GM12874 (cell line): ENCODE measurements around the gene NAXD.

ENCODE experiments used
- CTCF ChIP-seq: IDR thresholded peaks from 2 replicates; pipeline ENCODE4 v1.5.1; 2011; ENCODE audit warnings: low read depth, mild to moderate bottlenecking, control low read depth, low read length, moderate library complexity; ENCODE audit not compliant: insufficient read depth

Gene NAXD

GRCh38 chr13:110681868-110682550, 66.7 kb downstream of the NAXD start:
- TF ChIP-seq CTCF: no peak

- TF ChIP-seq CTCF: no peak
Measured at GRCh38 chr13:110682746-110683145, 67.4 kb downstream of the NAXD start.

GRCh38 chr13:110683203-110683883, 68.0 kb downstream of the NAXD start:
- no peak for TF ChIP-seq CTCF

- no peak for TF ChIP-seq CTCF
Measured at GRCh38 chr13:110683921-110684320, 68.6 kb downstream of the NAXD start.

- TF ChIP-seq CTCF: no peak
Measured at GRCh38 chr13:110684388-110685056, 69.2 kb downstream of the NAXD start.

- TF ChIP-seq CTCF: no peak
Measured at GRCh38 chr13:110685305-110686020, 70.1 kb downstream of the NAXD start.

- no peak for TF ChIP-seq CTCF
Measured at GRCh38 chr13:110687736-110688135, 72.4 kb downstream of the NAXD start.
